GM18873 (cell line): ENCODE data around the gene ZRANB2.
A peak's percentile ranks its signal among the peaks of the same experiment; 100 is the strongest.

Experiments used
- ATAC-seq: cut with Tn5 transposase; IDR thresholded peaks from one replicate; pipeline ENCODE4 v1.9.1; 2021; ENCODE audit warnings: mild to moderate bottlenecking, moderate library complexity, moderate number of reproducible peaks; ENCODE audit not compliant: unreplicated experiment, low FRiP score

Gene ZRANB2

DNA sequence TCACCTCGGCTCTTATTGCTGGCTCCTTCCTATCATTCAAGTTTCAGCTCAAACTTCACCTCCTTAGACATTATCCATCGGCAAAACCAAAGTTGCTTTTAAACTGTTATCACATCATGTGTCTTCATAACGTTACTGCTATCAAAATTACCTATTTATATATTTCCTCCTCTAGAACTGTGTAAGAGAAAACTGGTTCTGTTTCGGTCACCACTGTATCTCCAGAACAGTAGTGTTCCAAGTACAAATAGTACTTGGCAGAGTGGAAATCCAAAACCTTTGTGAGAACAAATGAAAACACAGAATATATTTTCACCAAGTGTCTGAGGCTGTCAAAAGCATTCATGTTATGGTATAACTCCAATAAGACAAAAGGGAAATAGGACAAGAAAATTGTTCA is 9.1 kb downstream of the ZRANB2 start:
- ATAC-seq, result no peak

DNA sequence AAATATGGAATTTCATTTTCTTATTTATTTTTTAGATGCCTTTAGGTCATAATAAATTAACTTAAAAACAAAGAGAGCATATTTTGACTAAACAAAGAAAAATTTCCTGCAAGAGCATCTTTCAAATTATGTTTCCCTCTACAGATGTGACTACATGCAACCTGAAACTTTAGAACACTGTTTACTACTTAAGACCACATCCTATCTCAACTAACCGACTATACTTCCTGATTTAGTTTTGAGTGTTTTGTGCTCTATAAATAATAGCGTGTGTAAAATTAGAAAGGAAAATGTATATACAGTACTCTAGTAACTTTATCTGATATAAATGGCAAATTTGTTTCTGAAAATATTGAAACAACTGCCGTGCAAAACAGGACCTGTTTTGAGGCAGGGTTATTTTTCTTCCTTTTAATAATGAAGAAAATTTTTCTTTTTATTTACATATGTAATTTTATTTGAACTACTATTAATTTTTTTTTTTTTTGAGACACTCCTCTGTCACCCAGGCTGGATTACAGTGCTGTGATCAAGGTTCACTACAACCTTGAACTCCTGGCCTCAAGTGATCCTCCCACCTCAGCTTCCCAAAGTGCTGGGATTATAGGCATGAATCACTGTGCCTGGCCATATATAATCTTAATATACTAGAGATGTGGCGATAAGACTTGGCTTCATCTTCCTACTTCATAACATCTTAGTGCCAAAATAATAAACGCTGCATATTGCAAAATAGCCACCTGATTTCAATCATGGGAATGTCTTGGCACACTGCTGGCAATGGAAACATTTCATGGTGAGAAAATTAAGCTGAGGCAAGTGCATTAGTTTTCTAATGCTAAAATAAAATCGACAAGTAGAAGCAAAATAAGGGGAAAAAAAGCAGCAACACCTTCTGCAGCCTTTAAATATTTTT is 12.3 kb downstream of the ZRANB2 start:
- ATAC-seq, result peak; percentile 81

DNA sequence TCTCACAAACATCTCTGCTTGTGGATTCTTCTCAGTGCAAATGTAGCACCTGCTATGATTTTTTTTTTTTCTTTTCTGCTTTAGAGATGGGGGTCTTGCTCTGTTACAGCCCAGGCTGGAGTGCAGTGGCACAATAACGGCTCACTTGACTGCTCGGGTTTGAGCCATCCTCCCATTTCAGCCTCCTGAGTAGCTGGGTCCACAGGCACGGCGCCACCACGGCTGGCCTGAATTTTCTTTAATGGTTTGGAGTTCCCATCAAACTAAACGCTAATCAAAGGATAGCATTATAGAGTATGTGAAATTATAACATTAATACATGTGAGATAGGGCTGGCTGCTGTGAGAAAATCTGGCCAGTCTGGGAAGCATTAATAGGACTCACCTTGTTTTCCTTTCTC is 26.0 kb downstream of the ZRANB2 start:
- no peak for ATAC-seq

DNA sequence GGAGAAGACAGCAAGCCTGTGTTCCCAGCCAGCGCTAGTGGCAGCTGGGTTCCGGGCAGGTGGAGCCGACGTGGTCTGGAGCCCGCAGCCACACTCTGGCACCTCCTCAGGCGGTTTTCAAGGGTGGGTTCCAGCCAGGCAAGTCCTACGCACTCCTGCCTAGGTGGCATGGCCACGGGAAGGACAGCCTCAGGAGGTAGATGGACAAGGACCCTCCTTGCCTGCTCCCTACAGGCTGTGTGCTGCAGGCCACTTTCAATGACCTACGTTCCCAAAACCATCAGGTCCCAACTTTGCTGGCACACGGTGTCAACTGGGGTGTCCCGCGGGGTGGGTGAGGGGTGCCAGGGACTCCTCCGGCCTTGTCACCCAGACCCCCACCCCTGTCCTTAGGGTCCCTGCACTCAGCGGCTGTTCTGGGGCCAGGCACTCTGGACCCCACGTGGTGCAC is 26.5 kb downstream of the ZRANB2 start:
- ATAC-seq, result no peak

DNA sequence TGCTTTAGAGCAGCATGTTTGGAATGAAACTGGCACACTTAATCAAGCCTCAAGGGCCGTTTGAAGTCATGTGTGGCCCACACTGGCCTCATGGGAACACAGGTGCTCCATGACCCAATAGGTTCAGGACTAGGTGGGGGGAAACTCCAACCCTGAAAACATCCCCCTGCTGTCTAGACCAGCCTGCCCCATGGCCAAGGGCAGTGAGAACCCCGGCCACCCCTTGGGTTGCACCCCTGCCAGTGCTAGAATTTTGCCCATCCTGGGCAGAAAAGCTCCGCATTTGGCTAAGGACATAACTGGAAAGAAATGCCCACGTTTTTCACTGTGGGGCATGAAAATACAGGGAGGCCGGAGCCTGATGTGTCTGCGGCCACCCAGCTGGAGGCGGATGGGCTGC is 27.1 kb downstream of the ZRANB2 start:
- no peak for ATAC-seq

DNA sequence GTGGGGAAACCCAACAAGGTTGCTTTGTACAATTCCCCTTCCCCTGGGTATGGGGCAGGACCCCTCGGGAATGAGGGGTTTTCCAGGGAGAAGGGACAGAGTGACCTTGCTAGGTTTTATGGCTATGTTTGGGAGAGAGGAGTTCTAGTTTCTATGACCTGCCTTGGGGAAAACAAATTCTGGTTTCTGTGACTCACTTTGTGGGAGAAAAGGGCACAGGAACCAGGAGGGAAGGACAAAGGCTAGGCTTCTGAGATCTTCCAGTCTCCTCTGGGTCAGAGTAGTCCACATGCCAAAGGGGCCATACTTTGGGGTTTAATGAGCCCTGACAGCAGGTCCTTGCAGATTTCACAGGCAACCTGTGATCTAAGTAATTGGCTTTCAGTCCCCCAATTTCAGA is 27.7 kb downstream of the ZRANB2 start:
- no peak for ATAC-seq

DNA sequence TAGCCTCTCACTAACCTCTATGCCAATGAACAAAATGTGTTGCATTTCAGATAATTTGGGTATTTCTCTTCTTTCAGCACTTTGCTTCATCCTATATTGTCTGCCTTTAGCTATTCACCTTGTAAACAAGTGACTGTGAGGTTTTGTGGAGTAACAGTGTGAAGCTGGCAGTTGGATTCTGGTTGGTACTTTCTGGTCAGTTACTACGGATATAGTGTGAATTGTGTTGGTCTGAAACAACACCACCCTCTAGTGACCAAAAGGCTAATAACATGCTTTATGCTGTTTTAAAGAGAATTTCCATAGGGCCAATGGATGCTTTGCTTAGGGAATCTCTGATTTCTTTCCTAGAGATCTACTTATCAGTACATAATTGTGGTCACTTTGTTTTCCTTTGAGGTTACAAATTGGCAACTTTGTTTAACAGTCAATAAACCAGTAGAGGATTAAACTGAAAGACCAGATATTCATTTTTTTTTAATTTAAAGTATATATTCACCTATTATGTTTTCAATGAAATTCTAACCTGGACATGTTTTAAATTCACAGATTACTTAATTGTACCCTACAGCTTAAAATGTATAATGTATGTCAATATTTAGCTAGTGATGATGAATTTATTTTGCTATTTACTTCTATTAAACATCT is 30.8 kb downstream of the ZRANB2 start:
- peak; percentile 64 for ATAC-seq

DNA sequence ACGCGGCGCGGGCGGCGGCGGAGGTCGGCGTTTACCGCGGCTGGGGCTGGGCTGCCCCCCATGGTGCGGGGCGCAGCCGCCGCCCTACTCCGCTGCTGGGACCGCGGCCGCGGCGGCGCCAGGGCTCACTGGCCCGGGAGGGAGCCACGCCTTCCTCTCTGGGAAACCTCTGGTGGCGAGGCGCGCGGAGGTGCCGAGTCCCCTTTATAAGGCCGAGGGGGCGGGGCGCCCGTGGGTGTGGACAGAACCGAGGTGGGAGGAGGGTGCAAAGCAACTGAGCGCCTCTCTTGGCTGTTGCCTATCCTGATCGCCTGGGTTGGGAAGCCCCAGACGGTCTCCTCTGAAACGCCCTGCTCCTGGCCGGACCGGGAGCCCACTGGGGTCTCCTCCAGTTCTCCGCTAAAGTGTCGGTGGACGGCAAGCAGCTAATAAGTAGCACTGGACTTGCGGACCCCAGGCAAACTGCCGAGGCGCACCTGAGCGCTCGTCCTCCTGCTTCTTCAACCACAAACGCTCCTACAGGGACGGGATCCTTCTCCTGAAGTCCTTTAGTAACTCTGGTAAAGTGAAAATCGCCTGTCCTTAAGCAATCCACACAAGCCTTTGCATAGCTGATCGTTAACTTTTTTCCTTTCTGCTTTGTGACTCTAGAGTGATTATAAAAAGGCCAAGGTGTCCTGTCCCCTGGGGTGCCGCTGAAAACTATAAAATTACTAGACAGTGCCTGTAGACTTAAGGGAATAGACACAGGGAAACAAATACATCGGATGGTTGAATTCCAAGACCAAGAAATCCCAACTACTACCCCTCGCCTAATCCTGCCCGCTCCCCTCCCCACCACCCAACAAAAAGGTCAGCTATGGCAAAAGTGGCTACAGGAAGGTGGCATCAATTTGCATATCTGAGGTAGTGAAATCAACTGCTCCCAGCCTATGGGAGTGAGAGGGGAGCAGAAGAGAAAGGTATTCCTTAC is 32.9 kb downstream of the ZRANB2 start, which contains the start of gene PTGER3:
PTGER3 (minus strand) TSS at position 182 of the 973 bp plus-strand sequence. CDS start 239 bp downstream, outside the sequence.
- no peak for ATAC-seq

DNA sequence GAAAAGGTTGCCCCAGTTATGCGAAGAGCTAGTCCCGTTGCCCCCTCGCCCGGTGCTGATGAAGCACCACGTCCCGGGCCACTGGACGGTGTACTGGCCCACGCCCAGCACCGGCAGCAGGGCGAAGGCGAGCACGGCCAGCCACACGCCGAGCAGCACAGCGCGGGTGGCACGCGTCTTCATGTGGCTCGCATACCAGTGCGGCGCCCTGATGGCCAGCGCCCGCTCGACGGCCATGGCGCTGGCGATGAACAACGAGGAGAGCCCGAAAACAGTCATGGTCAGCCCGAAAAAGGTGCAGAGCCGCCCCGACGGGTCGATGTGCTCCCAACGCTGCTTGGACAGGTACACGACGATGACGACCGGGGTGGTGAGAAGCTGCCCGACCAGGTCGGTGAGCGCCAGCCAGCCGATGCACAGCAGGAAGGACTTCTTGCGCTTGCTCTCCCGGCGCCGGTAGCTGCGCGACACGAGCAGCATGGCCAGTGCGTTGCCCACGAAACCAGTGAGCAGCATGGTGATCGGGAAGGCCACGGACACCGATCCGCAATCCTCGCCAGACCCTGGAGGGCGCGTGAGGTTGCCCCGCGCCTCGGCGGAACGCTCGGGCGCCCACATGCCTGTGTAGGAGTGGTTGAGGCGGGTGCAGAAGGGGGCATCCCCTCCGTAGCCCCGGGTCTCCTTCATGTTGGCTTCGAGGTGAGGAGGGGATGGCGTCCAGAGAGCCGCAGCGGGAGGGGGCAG is 33.8 kb downstream of the ZRANB2 start:
- no peak for ATAC-seq

DNA sequence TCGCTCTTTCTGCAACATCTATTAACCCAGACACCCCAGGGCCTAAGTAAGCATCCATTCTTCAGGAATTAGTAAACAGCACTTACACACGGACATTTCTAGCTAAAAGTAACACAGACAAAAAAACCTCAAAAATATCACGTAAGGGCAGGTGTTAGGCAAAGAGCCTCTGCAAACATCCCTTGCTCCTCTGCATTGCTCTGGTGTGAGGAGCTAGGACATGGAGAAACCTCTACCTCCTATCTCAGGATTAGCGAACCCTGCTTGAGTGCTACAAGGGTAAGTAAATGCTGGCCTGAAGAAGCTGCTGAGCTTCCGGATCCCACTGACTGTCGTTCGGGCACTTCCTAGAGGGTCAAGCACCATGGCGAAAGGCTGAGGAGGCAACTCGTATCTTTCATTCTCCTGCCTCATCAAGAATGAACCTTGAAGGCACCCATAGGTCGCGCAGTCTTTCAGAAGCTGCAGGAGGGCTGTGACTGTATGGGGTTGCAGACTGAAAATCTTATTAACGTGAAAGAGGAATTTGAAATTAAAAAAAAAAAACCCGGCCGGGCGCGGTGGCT is 35.3 kb downstream of the ZRANB2 start:
- ATAC-seq, result no peak

DNA sequence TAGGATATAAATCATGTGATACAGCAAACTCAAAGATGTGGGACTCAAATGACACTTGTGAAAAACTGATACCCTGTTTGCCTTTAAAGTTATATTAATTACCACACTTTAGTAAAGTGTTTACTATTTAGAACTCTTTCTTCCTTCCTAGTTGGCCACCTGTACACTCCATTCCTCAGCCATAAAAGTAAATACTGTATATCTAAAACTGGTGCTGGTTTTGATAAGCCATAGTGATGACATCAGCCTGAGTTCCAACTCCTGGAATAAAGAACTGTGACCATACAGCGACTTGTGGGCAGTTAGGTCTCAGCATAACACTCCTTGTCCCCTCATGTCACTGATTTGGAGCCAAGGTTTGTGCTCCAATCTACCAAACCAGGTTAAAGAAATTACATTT is 36.0 kb downstream of the ZRANB2 start:
- ATAC-seq, result no peak

DNA sequence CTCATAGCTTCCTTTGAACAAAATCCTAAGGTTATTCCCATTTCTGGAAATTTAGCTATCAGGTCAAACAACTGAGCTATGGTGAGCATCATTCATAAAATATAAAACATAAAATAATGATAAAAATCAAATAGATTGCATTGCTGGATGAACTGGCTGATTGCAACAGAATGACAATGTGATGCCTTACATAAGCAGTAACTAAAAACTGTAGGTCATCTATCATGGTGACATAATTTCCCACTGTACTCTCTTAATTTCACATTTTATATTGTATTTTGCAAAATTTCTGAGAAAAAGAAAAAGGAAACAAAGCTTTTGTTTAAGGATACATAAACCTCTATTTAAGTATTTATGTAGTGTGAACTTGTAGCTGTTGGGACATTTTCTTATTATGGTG is 37.8 kb downstream of the ZRANB2 start:
- ATAC-seq, result no peak

DNA sequence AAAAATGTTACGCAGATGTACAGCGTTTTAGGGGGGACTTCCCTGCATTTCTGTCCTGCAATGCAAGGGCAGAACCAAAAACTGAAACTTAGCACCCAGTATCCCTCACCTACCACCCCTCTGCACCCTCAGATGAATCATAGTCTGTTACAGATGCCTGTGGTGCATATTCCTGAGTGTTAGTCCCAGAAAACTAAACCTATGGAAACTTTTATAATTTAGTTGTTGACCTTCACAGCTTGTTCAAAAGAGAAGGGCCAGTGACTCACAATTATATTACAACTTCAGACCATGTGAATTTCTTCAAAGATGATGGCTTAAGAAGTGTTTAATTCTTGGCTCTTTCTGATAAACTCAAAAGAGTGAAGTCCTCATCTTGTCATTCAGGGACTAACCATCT is 39.0 kb downstream of the ZRANB2 start:
- ATAC-seq, result no peak

DNA sequence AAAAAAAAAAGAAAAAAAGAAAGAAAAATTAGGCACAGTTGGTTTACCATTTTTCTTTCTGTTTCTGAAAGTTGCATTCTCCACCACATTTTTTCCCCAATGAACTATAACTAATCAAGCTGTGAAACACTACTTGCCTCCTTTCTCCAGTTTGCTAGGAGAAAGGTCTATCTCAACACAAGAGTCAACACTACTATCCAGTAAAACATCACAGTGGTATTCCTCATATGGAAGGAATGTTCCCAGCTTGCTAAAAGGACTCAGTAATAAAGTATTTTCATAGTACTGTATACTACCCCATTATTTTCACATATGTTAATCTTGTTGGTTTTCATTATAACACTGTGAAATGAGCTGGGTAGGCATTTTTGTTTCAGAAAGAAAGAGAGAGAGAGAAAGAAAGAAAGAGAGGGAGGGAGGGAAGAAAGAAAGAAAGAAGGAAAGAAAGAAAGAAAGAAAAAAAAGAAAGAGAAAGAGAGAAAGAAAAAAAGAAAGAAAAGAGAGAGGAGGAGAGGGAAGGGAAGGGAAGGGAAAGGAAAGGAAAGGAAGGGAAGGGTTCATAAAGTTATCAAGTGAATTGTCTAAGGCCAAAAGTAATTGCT is 41.1 kb downstream of the ZRANB2 start:
- ATAC-seq, result no peak

DNA sequence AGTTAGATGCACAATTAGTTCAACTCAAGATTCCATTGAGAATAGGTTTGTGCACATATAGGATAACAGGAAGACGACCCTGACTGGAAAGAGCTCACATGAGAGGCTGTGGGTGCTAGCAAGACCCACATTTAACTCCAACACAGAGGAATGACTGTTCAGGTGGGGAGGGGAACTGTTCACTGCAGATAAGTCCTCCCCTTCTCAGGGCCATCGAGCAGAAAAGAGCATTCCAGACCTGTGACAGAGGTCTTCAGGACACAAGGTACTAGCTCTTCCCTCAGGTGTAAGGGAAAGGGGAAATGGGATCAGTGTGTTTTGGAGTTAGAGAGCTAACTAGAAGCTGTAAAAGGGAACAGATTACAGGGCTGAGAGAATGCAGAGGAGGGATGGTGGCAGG is 41.9 kb downstream of the ZRANB2 start:
- ATAC-seq, result no peak

DNA sequence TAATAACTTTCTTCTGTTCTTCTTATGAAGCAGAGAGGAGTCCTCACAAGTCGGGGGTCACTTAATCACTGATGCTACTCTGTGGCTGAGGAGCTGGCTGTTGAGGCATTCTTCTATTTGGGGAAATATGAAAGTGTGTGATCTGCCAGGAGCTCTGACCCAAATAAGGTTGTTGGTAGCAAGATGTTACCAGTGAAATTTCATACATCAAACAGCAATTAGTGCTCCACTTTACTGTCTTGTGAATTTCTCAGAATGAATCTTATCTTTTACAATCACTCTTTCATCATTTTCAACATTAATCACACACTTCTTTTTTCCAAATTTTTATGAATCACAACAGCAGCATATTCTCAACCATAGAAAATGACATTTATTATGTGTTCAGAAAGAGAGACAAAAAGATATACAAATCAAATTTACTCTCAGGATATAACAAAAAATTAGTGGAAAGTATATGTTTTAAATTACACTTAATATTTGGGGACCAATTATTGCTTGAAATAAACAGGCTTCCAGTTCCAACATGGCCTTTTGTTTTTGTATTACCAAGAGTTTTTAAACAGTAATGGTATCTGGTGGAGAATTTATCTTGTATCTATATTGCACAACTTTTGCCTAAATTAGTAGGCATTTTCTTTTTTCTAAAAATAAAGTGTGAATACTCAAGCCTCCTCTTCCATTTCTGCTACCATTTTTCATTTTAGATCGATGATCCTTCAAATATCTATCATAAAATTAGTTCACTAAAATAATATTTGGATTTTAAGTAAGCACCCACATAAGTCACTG is 42.8 kb downstream of the ZRANB2 start:
- ATAC-seq, result no peak

DNA sequence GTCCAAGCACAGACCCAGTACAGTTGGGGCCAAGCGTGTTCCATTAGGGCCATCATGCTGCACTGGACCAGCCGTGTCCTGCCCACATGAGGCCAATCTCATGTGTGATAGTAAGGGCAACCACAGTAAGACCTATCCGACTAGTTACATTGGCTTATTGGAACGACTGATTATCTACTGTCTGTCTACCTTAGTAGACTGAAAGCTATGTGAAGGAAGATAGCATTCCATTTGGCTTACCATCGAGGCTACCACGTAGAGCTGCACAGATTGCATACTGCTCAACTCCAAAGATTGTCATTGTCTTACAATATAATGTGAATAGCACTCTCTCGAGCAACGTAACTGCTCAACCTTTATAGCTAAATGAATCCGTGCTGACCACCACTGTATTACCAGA is 43.8 kb downstream of the ZRANB2 start:
- ATAC-seq, result no peak

DNA sequence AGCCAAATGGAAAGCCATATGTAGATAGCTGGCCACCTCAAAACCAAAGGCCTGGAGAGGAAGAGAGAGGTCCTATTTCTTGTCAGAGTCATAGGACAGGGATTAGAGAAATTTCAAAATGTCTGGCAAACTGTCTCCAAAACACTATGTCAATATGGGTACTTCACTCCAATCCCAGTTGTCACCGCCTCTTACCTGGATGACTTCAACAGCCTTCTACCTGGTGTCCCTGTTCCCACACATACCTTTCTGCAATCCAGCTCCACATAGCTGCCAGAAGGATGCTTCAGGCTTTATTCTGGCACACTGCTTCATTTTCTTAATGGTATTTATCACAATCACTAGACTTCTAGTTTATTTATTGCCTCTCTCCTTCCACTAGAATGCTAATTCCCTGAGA is 47.7 kb downstream of the ZRANB2 start:
- ATAC-seq, result no peak
